ENCODE data around the gene ASIP. TPM values are rescaled to one million over a fixed set of nuclear protein-coding genes. Genes with fewer than 3 reads are reported as not detected.

Gene ASIP
- total and polyA plus RNA-seq, 2 experiments from 2014 or later, result not detected

DNA sequence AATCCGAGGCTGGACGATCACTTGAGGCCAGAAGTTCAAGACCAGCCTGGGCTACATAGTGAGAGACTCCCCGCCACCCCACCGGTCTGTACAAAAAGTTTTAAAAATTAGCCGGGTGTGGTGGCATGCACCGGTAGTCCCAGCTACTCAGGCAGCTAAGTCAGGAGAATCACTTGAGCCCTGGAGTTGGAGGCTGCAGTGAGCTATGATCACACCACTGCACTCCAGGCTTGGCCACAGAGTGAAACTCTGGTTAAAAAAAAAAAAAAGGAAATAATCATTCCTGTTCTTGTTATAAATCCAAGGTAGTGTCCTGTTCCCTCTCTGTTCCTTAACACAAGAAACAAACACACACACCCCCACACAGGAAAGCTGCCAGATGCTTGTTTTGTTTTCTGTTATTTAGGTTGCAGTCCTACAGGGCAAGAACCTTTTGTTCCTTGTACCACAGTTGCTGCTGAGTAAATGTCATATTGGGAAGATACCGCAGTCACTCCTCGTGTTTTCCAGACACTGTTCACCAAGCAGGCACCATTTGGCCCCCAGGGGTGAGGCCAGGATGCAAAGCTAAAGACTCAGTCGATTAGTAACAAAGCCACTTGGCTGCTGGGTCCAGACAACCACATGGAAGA, 28.9 kb downstream of the ASIP start:
- peaks cover 14% of the 10 kb centered on the region; the same call in 2 of the 3 replicates for H3K36me3 Mint-ChIP-seq (ENCODE audit: low read depth)
- TF ChIP-seq STAT1 (IDR thresholded peaks at IDR 0.05; ENCODE audit: unreplicated experiment), result no peak
- TF ChIP-seq, protein P1, sequence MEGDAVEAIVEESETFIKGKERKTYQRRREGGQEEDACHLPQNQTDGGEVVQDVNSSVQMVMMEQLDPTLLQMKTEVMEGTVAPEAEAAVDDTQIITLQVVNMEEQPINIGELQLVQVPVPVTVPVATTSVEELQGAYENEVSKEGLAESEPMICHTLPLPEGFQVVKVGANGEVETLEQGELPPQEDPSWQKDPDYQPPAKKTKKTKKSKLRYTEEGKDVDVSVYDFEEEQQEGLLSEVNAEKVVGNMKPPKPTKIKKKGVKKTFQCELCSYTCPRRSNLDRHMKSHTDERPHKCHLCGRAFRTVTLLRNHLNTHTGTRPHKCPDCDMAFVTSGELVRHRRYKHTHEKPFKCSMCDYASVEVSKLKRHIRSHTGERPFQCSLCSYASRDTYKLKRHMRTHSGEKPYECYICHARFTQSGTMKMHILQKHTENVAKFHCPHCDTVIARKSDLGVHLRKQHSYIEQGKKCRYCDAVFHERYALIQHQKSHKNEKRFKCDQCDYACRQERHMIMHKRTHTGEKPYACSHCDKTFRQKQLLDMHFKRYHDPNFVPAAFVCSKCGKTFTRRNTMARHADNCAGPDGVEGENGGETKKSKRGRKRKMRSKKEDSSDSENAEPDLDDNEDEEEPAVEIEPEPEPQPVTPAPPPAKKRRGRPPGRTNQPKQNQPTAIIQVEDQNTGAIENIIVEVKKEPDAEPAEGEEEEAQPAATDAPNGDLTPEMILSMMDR (conservative IDR thresholded peaks at IDR 0.05; ENCODE audit: low read depth in 2 of 2), result no peak
- no peak for TF ChIP-seq EZH2 (IDR thresholded peaks at IDR 0.05; ENCODE audit: low read depth, unreplicated experiment)
- no peak for TF ChIP-seq CREB1 (CRISPR knock-in tag; IDR thresholded peaks at IDR 0.05; ENCODE audit: low read depth)
- no peak for TF ChIP-seq REST (IDR thresholded peaks at IDR 0.05; ENCODE audit: unreplicated experiment)
- H3K4me1 Mint-ChIP-seq, result peaks cover 2% of the 10 kb centered on the region; the same call in 2 of the 3 replicates
- H3K9me3 Mint-ChIP-seq, result no peaks in the 10 kb centered on the region
- no peak for DNase-seq (ENCODE audit: low spot score)
- H4K20me1 ChIP-seq (replicated peaks; ENCODE audit: insufficient read depth), result peaks cover 9% of the 10 kb centered on the region; the same call in 1 of the 2 replicates
- H3K27ac Mint-ChIP-seq, result no peak overlapping the region
- no peak overlapping the region for H2AFZ ChIP-seq
- no peaks in the 10 kb centered on the region for H3K79me2 ChIP-seq (replicated peaks; ENCODE audit: insufficient read depth)
- H3K27me3 Mint-ChIP-seq (ENCODE audit: insufficient read depth, low read depth, poor library complexity), result peaks cover 10% of the 10 kb centered on the region
- peaks cover 7% of the 10 kb centered on the region; the same call in 1 of the 2 replicates for H3K36me3 ChIP-seq (ENCODE audit: insufficient read depth)
- H3K9me2 ChIP-seq (ENCODE audit: insufficient read depth), result no peaks in the 10 kb centered on the region
- H3K4me1 ChIP-seq (ENCODE audit: insufficient read depth), result no peaks in the 10 kb centered on the region; the same call in 1 of the 2 replicates
- no peak overlapping the region for H3K27ac ChIP-seq (ENCODE audit: low read depth)
- H3K4me2 ChIP-seq, result no peak overlapping the region
- no peak overlapping the region for H3K4me3 ChIP-seq
- no peak overlapping the region for H3K4me3 Mint-ChIP-seq
- ATAC-seq, result no peak
- peaks cover 7% of the 10 kb centered on the region; the same call in 1 of the 2 replicates for H3F3A ChIP-seq (replicated peaks; ENCODE audit: low read depth)
- H3K27me3 ChIP-seq (ENCODE audit: insufficient read depth), result peaks cover 10% of the 10 kb centered on the region; the same call in 1 of the 2 replicates

- Histone ChIP-seq H3K4me2 (no peak overlapping the region), H3K27me3 (ENCODE audit: insufficient read depth) (peaks cover 10% of the 10 kb centered on the region; the same call in 1 of the 2 replicates), H3K79me2 (replicated peaks; ENCODE audit: insufficient read depth) (no peaks in the 10 kb centered on the region), H3K27ac (ENCODE audit: low read depth) (no peak overlapping the region), H3K4me3 (no peak overlapping the region), H3K9me2 (ENCODE audit: insufficient read depth) (no peaks in the 10 kb centered on the region), H4K20me1 (replicated peaks; ENCODE audit: insufficient read depth) (peaks cover 9% of the 10 kb centered on the region; the same call in 1 of the 2 replicates), H3F3A (replicated peaks; ENCODE audit: low read depth) (peaks cover 7% of the 10 kb centered on the region; the same call in 1 of the 2 replicates), H2AFZ (no peak overlapping the region), H3K36me3 (ENCODE audit: insufficient read depth) (peaks cover 20% of the 10 kb centered on the region; the same call in 1 of the 2 replicates), H3K4me1 (ENCODE audit: insufficient read depth) (no peaks in the 10 kb centered on the region; the same call in 1 of the 2 replicates)
- ATAC-seq, result no peak
- Mint-ChIP-seq H3K27me3 (ENCODE audit: insufficient read depth, low read depth, poor library complexity) (peaks cover 15% of the 10 kb centered on the region), H3K36me3 (ENCODE audit: low read depth) (peaks cover 29% of the 10 kb centered on the region), H3K4me1 (peaks cover 2% of the 10 kb centered on the region; the same call in 2 of the 3 replicates), H3K27ac (no peak overlapping the region; the same call in 1 of the 2 replicates), H3K4me3 (no peak overlapping the region), H3K9me3 (no peaks in the 10 kb centered on the region)
- DNase-seq (ENCODE audit: low spot score), result no peak
- TF ChIP-seq, protein P1 (conservative IDR thresholded peaks at IDR 0.05; ENCODE audit: low read depth in 2 of 2), result no peak
Observed at GRCh38 chr20:34271956-34272355, 30.7 kb downstream of the ASIP start.

All from GM23338 (cell line).